Neural progenitor cell (in vitro differentiated cells): ENCODE data around the gene RAD51B.

ENCODE experiments used
- EZH2phosphoT487 ChIP-seq: fragments of 200-600 bp; sonication (generic); IDR thresholded peaks from 2 replicates; pipeline ENCODE4 v1.6.1; 2017; ENCODE audit warnings: antibody characterized with exemption
- TF ChIP-seq, protein P1 (sequence below): fragments of 200-600 bp; sonication (generic); IDR thresholded peaks from 2 replicates; pipeline ENCODE4 v1.5.1; 2017; ENCODE audit warnings: antibody characterized with exemption, mild to moderate bottlenecking

DNA sequence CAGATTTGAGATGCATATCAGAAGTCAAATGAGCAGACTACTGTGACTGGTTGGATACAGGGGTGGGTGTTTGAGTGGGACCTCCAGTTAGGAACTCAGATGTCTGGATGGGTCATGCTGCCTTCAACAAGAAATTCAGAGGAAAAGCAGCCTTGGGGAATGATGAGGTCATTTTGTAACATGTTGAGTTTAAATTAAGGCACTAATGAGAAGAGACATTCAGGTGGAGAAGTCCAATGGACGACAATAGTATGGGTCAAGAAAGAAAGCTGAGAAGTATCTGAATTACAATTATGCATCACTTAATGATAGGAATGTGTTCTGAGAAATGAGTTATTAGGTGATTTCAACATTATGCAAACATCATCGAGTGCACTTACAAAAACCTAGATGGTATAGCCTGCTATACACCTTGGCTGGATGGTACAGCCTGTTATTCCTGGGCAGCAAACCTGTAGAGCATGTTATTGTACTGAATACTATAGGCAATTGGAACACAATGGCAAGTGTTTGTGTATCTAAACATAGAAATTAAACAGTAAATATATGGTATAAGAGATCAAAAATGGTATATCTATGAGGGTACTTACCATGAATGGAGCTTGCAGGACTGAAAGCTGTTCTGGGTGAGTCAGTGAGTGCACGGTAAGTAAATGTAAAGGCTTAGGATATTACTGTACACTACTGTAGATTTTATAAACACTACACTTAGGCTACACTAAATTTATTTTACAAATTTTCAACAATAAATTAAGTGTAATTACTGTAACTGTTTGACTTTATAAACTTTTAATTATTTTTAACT, 414.7 kb downstream of the RAD51B start:
- TF ChIP-seq EZH2phosphoT487 = no peak
- TF ChIP-seq, protein P1, sequence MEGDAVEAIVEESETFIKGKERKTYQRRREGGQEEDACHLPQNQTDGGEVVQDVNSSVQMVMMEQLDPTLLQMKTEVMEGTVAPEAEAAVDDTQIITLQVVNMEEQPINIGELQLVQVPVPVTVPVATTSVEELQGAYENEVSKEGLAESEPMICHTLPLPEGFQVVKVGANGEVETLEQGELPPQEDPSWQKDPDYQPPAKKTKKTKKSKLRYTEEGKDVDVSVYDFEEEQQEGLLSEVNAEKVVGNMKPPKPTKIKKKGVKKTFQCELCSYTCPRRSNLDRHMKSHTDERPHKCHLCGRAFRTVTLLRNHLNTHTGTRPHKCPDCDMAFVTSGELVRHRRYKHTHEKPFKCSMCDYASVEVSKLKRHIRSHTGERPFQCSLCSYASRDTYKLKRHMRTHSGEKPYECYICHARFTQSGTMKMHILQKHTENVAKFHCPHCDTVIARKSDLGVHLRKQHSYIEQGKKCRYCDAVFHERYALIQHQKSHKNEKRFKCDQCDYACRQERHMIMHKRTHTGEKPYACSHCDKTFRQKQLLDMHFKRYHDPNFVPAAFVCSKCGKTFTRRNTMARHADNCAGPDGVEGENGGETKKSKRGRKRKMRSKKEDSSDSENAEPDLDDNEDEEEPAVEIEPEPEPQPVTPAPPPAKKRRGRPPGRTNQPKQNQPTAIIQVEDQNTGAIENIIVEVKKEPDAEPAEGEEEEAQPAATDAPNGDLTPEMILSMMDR = no peak
